Type B pancreatic cell (in vitro differentiated cells): ENCODE data around the gene DOCK2. TPM values are rescaled to one million over a fixed set of nuclear protein-coding genes. Genes with fewer than 3 reads are reported as not detected.

Source experiments
- DNase-seq: peaks from one replicate; pipeline ENCODE4 v3.0.0; 2021; ENCODE audit warnings: mixed read lengths; ENCODE audit not compliant: unreplicated experiment; ENCODE audit errors: extremely low spot score
- H3K27ac Mint-ChIP-seq: 2 replicates; pipeline ENCODE4 v1.8.0; 2021; ENCODE audit warnings: mild to moderate bottlenecking, mixed read lengths
- H3K27me3 Mint-ChIP-seq: 2 replicates; pipeline ENCODE4 v1.8.0; 2021; ENCODE audit warnings: mixed read lengths
- H3K36me3 Mint-ChIP-seq: 2 replicates; pipeline ENCODE4 v1.8.0; 2021; ENCODE audit warnings: mixed read lengths
- H3K4me1 Mint-ChIP-seq: one replicate; pipeline ENCODE4 v1.8.0; 2021; ENCODE audit warnings: mixed read lengths; ENCODE audit not compliant: unreplicated experiment
- H3K4me3 Mint-ChIP-seq: 2 replicates; pipeline ENCODE4 v1.8.0; 2021; ENCODE audit warnings: mild to moderate bottlenecking, mixed read lengths
- H3K9me3 Mint-ChIP-seq: 2 replicates; pipeline ENCODE4 v1.8.0; 2021; ENCODE audit warnings: mixed read lengths
- CTCF ChIP-seq: fragments of 200-600 bp; sonication (generic); conservative IDR thresholded peaks from 2 replicates; pipeline ENCODE4 v1.5.0; 2021; ENCODE audit warnings: antibody characterized with exemption, mild to moderate bottlenecking
- total RNA-seq: library from RNA; stranded (reverse); gene quantifications from 2 replicates; pipeline ENCODE4 v1.2.1, GENCODE V29; 2021; ENCODE audit warnings: low replicate concordance

Gene DOCK2
- total RNA-seq, 1 donor from 2014 or later: 0.82 TPM

GRCh38 chr5:169989365-169989764 is 352.3 kb downstream of the DOCK2 start:
- no peak for DNase-seq
- Mint-ChIP-seq H3K9me3 (no peaks in the 10 kb centered on the region), H3K4me3 (no peak overlapping the region), H3K36me3 (no peaks in the 10 kb centered on the region), H3K27me3 (peaks cover 19% of the 10 kb centered on the region), H3K4me1 (no peaks in the 10 kb centered on the region), H3K27ac (no peak overlapping the region)
- no peak for TF ChIP-seq CTCF

GRCh38 chr5:169991115-169991869 is 354.2 kb downstream of the DOCK2 start:
- Mint-ChIP-seq H3K36me3 (no peaks in the 10 kb centered on the region), H3K4me1 (no peaks in the 10 kb centered on the region), H3K9me3 (no peaks in the 10 kb centered on the region), H3K27me3 (peaks cover 16% of the 10 kb centered on the region), H3K4me3 (no peak overlapping the region), H3K27ac (no peak overlapping the region)
- no peak for TF ChIP-seq CTCF
- DNase-seq: no peak

- H3K27ac Mint-ChIP-seq: no peak overlapping the region
- no peak overlapping the region for H3K4me3 Mint-ChIP-seq
- no peaks in the 10 kb centered on the region for H3K9me3 Mint-ChIP-seq
- DNase-seq: no peak
- no peaks in the 10 kb centered on the region for H3K4me1 Mint-ChIP-seq
- peaks cover 10% of the 10 kb centered on the region for H3K27me3 Mint-ChIP-seq
- no peak for TF ChIP-seq CTCF
- H3K36me3 Mint-ChIP-seq: no peaks in the 10 kb centered on the region
Observed at GRCh38 chr5:169992789-169993484, 355.9 kb downstream of the DOCK2 start.

GRCh38 chr5:169993485-169993790 is 356.4 kb downstream of the DOCK2 start:
- DNase-seq: no peak
- no peak for TF ChIP-seq CTCF
- no peak overlapping the region for H3K27ac Mint-ChIP-seq
- H3K27me3 Mint-ChIP-seq: peaks cover 10% of the 10 kb centered on the region
- H3K9me3 Mint-ChIP-seq: no peaks in the 10 kb centered on the region
- no peak overlapping the region for H3K4me3 Mint-ChIP-seq
- H3K4me1 Mint-ChIP-seq: no peaks in the 10 kb centered on the region
- no peaks in the 10 kb centered on the region for H3K36me3 Mint-ChIP-seq

- Mint-ChIP-seq H3K27me3 (peaks cover 12% of the 10 kb centered on the region), H3K9me3 (no peaks in the 10 kb centered on the region), H3K4me1 (no peaks in the 10 kb centered on the region), H3K27ac (no peak overlapping the region), H3K4me3 (no peak overlapping the region), H3K36me3 (no peaks in the 10 kb centered on the region)
- no peak for TF ChIP-seq CTCF
- DNase-seq: no peak
Observed at GRCh38 chr5:169997798-169998197, 360.7 kb downstream of the DOCK2 start.
